T-helper 1 cell treated with Interleukin-12 subunit alpha and Interleukin-12 subunit beta and Interleukin-4 antibody, amounts not matched to agents 30 μg/mL and 1 μg/mL, for 36 hours (primary cell): ENCODE measurements around the gene DOHH.

Experiments used
- H3K27ac Mint-ChIP-seq: one replicate; pipeline ENCODE4 v1.8.0; 2021; ENCODE audit warnings: mild to moderate bottlenecking, mixed read lengths
- H3K27me3 Mint-ChIP-seq: one replicate; pipeline ENCODE4 v1.8.0; 2021; ENCODE audit warnings: low read depth, mixed read lengths
- H3K36me3 Mint-ChIP-seq: one replicate; pipeline ENCODE4 v1.8.0; 2021; ENCODE audit warnings: low read depth, mixed read lengths
- H3K4me1 Mint-ChIP-seq: one replicate; pipeline ENCODE4 v1.8.0; 2021; ENCODE audit warnings: low read depth, mixed read lengths
- H3K4me3 Mint-ChIP-seq: one replicate; pipeline ENCODE4 v1.8.0; 2021; ENCODE audit warnings: mild to moderate bottlenecking, moderate library complexity, mixed read lengths
- H3K9me3 Mint-ChIP-seq: one replicate; pipeline ENCODE4 v1.8.0; 2021; ENCODE audit warnings: mixed read lengths

DOHH gene

DNA sequence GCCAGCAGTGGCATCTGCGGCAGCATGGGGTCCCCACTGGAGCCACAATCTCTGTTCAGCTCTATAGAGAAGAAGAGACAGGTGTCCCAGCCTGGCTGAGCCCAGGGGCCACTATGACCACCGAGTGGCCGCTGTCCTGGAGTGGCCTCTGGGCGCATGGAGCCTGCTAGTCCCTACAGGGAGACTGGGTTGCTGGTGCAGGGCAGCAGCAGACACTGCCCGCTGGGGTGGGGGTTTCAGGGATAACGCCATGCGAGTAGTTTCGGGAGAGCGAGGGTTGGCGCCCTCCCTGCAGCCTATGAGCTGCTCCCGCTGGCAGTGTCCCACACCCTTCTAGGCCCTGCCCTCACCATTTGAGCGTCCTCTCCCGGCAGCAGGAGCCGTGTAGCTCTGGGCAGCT lies 27.6 kb upstream of the DOHH start:
- H3K4me1 Mint-ChIP-seq, result no peaks in the 10 kb centered on the region
- peaks cover 6% of the 10 kb centered on the region for H3K36me3 Mint-ChIP-seq
- H3K27ac Mint-ChIP-seq, result no peak overlapping the region
- no peaks in the 10 kb centered on the region for H3K27me3 Mint-ChIP-seq
- no peaks in the 10 kb centered on the region for H3K9me3 Mint-ChIP-seq
- H3K4me3 Mint-ChIP-seq, result no peak overlapping the region

DNA sequence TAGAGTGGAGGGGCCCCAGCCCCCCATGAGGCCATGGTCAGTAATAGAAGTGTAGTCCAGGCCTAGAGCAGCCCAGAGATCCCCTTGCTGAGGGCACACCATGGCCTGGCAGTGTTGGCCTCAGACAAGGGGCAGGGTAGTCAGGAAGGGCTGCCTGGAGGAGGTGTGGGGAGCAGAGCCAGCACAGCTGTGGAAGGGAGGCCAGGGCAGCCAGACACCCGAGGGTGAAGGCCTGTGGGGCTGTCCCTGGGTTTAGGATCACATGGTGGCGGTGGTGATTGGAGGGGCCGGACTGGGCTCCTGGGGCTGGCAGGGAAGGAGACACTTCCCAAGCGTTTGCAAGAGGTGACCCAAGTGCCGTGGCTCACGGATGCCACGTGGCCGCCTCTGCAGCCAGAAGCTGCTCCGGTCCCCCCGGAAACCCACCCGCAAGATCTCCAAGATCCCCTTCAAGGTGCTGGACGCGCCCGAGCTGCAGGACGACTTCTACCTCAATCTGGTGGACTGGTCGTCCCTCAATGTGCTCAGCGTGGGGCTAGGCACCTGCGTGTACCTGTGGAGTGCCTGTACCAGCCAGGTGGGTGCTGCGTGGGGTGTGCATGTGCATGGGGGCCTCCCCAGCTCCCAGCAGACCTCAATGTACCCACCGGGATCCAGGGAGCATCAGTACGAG lies 26.9 kb upstream of the DOHH start:
- Mint-ChIP-seq H3K27me3 (no peaks in the 10 kb centered on the region), H3K9me3 (no peaks in the 10 kb centered on the region), H3K36me3 (peaks cover 5% of the 10 kb centered on the region), H3K4me3 (no peak overlapping the region), H3K27ac (no peak overlapping the region), H3K4me1 (no peaks in the 10 kb centered on the region)

DNA sequence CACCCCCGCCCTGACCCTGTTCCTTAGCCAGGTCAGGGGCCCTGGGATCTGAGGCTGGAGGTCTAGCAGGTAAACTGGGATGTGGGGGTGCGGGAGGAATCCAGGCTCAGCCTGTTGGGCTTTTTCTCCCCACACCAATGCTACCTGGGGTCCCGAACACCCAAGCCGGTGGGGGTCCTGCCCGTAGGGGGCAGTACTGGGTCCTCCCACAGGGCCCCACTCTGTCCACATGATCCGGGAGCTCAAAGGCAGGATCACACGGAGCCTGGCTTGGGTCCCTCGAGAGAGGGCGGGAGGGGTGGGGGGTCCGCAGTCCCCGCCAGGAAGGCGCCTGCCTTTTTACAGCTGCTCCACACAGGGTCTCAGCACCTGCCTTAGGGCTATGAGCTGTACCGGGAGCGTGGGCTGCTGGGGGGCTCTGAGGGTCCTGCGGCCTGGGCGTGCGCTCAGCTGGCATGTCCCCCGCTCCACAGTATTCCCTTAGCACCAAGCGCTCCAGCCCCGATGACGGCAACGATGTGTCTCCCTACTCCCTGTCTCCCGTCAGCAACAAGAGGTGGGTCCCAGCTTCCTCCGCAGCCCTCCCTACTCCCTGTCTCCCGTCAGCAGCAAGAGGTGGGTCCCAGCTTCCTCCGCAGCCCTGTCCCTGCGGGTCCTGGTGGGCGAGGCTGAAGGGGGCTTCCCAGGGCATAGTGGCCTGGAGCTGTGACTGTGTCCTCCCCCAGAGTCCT lies 26.2 kb upstream of the DOHH start:
- Mint-ChIP-seq H3K27ac (no peak overlapping the region), H3K4me1 (peaks cover 2% of the 10 kb centered on the region), H3K36me3 (peaks cover 8% of the 10 kb centered on the region), H3K27me3 (no peaks in the 10 kb centered on the region), H3K4me3 (no peak overlapping the region), H3K9me3 (no peaks in the 10 kb centered on the region)

DNA sequence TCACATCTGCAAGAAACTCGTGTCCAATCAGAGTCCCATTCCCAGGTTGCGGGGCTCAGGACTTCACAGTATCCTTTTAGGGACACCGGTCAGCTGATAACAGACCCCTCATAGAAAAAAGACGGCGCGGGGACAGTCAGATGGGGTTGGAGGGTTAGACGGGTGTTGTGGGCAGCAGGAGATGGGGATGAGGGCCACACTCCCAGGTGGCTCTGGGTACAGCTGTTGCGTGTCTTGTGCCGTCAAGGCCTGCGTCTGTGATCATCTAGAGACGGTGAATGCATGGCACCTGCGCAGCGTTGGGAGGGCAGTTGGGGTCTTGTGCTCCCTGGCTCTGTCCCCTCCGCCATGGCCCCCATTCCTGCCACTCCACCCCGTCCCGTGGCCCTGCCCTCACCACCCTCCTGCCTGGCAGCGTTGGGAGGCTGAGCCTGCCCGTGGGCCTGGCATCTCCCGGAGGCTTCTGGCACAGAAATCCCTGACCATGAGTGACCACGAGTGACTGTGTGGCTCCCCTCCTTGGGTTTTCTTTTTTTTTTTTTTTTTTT lies 24.5 kb upstream of the DOHH start:
- Mint-ChIP-seq H3K27ac (no peak overlapping the region), H3K4me3 (no peak overlapping the region), H3K9me3 (no peaks in the 10 kb centered on the region), H3K36me3 (peaks cover 13% of the 10 kb centered on the region), H3K27me3 (no peaks in the 10 kb centered on the region), H3K4me1 (peaks cover 6% of the 10 kb centered on the region)

DNA sequence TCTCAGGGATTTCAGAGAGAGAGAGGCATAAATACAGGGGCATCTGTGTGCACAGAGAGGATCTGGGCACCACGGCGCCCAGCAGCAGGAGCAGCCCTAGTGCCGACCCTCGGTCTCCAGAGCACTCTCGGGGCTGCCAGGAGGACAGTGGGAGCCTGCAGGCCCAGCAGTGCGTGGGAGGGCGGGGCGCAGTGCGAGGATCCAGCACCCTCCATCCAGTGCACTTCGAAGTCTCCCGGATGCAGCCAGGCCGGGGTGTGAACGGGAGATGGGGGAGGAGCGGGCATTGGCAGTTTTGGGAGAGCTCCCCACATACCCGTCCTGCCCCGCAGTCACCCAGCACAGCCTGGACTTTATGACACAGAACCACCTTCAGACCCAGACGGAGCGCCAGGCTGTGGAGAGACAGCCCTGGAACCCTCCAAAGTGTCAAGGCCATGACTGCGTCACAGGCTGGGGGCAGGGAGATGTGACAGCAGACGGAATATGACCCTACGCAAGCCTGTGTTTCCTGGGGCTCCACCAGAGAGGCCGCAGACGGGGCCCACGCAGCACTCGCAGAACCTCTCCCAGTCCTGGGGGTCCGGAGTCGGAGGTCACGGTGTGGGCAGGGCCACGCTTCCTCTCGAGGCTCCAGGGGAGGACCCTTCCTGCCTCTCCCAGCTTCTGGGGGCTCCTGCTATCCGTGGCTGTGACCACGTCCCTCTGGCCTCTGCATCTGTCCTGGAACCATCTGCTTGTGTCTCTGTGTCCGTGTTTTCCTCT lies 23.8 kb upstream of the DOHH start:
- peaks cover 6% of the 10 kb centered on the region for H3K4me1 Mint-ChIP-seq
- no peak overlapping the region for H3K27ac Mint-ChIP-seq
- H3K9me3 Mint-ChIP-seq, result no peaks in the 10 kb centered on the region
- no peak overlapping the region for H3K4me3 Mint-ChIP-seq
- H3K27me3 Mint-ChIP-seq, result no peaks in the 10 kb centered on the region
- H3K36me3 Mint-ChIP-seq, result peaks cover 13% of the 10 kb centered on the region

DNA sequence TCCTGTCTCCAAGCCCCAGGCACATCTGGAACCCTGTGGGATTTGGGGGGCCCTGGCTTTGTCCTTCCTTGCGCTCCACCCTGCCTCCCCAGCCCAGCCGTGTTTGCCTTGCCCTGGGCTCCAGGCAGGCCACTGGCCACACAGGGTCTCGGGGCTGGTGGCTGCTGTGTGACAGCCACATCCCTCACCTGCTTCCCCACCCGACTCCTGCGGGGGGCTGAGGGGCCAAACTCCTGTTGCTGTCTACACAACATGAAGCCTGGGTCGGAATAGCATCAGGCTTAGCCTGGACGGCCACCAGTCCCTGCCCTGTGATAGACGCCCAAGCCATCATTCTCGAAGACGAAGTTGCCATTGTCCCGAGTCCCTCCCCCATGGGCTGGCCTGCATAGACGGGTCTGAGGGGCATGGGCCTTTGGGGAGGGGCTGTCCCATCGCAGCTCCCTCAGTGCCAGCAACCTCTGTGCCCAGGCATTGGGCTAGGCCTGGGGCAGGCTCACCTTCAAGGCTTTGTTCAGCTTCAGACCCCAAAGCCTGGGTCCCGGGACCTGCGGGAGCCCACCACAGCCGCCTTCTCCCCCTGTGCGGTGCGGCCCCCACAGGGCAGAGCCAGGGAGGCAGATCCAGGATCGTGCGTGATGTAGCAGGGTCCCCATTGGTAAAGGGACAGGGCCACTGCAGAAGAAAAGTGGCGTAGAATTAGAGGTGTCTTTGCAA lies 23.0 kb upstream of the DOHH start:
- peaks cover 6% of the 10 kb centered on the region for H3K4me1 Mint-ChIP-seq
- H3K9me3 Mint-ChIP-seq, result no peaks in the 10 kb centered on the region
- H3K4me3 Mint-ChIP-seq, result no peak overlapping the region
- no peaks in the 10 kb centered on the region for H3K27me3 Mint-ChIP-seq
- H3K36me3 Mint-ChIP-seq, result peaks cover 13% of the 10 kb centered on the region
- no peak overlapping the region for H3K27ac Mint-ChIP-seq

DNA sequence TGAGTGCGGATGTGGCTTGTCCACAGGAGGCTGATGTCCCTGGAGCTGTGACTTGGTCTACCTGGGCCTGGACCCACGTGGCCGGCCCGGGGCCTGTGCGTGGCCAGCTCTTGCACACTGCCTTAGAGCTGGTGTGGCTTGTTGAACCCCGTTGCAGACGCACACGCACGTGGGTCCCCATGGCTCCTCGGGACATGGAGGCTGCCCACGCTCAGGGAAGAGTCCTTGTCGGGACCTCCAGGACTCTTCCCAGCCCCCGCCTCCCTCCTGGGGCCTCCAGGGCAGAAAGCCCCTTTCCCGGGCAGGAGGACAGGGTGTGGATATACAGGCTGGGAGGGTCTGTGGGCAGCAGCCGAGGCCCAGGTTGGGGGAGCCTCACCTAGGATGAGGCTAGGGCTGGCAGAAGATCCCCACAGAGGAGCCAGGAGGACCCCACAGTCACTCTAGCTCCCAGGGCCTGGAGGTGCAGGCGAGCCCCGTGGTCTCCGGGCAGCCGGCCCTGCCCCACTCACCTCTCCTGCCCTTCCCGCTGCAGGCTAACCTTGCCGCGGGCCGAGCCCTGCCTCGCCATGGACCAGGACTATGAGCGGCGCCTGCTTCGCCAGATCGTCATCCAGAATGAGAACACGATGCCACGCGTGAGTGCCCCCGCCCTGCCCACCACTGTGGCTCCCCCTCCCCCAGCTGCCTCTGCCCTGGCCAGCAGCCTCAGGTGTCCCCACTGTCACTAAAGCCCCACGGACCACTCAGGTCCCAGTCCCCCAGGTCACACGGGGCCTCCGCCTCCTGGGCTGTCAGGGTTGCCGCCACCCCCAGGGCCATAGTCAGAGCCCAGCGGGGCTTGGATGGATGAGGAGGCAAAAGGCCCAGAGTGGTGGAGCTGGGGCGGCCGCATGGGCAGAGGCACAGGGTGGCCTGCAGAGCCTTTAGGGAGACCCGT lies 22.2 kb upstream of the DOHH start:
- Mint-ChIP-seq H3K4me1 (peaks cover 6% of the 10 kb centered on the region), H3K27me3 (no peaks in the 10 kb centered on the region), H3K27ac (no peak overlapping the region), H3K9me3 (no peaks in the 10 kb centered on the region), H3K4me3 (no peak overlapping the region), H3K36me3 (peaks cover 13% of the 10 kb centered on the region)

DNA sequence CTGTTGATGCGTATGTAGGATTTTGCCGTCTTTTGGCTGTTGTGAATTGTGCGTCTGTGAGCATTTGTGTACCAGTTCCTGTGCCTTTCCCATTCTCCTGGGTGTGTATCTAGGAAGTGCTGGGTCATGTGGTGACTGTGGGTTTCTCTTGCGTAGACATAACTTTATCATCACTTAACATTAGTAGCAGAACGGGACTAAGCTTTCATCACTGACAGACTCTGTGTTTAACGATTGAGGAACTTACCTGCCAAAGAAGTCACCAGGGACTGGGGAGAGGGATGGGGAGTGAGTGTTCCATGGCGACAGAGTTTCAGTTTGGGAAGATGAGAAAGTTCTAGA lies 20.6 kb upstream of the DOHH start:
- Mint-ChIP-seq H3K27me3 (no peaks in the 10 kb centered on the region), H3K4me3 (no peak overlapping the region), H3K36me3 (peaks cover 9% of the 10 kb centered on the region), H3K4me1 (peaks cover 10% of the 10 kb centered on the region), H3K27ac (no peak overlapping the region), H3K9me3 (no peaks in the 10 kb centered on the region)

DNA sequence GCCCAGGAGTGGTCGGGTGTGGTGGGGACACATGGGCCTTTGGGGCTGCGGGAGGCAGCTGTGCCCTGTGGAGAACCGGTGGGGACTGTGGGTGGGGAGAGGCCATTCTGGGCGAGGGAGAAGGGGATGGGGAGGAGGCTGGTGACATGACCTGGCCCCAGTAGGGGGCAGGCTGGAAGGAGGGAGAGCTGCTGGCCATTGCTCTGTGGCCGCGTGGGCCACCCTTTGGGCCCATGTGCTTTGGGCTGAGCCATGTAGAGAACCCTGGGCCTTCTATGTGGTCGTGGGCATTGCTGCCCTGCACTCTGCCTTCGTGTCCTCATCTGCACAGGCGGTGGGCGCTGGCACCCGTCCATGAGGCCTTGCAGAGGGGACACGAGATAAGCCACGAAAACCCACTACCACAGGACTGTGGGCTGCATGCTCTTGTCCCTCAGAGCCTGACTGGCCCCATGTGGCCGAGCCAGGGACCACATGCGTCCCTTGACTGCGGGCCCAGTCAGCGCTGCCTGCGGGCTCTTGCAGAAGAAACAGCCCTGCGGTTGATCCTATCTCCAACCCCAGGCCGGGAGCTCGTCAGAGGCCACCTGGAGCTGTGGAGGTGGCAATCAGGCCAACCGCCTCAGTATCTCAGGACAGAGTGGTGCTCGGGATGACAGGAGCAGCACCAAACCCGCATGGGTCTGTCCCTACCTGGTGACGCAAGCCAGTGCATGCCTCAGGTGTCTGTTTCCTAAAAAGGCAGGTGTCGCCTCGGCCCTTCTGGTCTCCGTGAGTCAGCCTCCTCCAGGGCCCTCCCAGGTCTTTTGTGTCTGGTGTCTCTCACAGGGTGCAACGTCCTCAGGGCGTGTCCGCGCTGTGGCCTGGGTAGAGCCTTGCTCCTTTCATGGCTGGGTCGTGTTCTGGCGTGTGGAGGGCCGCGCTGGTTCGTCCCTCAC lies 20.0 kb upstream of the DOHH start:
- H3K9me3 Mint-ChIP-seq, result no peaks in the 10 kb centered on the region

DNA sequence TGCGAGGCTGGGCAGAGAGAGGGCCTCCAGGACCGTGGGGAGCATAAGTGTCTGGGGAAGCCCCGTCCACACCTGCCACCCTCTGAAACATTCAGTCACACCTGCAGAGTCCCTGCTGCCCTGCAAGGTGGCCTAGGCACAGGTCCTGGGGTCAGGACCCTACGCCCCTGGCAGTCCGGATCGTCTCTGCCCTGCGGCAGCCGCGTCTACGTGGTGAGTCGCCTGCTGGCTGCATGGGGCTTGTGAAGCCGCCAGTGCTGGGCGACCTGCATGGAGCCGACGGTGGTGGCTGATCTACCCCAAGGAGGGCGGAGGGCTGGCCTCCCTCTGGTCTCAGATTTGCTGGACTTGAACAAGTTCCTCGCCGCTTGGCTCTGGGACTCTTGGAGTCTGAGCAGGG lies 18.7 kb upstream of the DOHH start:
- Mint-ChIP-seq H3K27ac (no peak overlapping the region), H3K4me1 (peaks cover 13% of the 10 kb centered on the region), H3K9me3 (no peaks in the 10 kb centered on the region), H3K4me3 (no peak overlapping the region), H3K36me3 (peaks cover 9% of the 10 kb centered on the region), H3K27me3 (no peaks in the 10 kb centered on the region)

More for the DNA sequence above, 20.0 kb upstream of the DOHH start:
- H3K4me1 Mint-ChIP-seq, result peaks cover 13% of the 10 kb centered on the region
- H3K36me3 Mint-ChIP-seq, result peaks cover 9% of the 10 kb centered on the region
- H3K27me3 Mint-ChIP-seq, result no peaks in the 10 kb centered on the region
- H3K4me3 Mint-ChIP-seq, result no peak overlapping the region
- no peak overlapping the region for H3K27ac Mint-ChIP-seq

DNA sequence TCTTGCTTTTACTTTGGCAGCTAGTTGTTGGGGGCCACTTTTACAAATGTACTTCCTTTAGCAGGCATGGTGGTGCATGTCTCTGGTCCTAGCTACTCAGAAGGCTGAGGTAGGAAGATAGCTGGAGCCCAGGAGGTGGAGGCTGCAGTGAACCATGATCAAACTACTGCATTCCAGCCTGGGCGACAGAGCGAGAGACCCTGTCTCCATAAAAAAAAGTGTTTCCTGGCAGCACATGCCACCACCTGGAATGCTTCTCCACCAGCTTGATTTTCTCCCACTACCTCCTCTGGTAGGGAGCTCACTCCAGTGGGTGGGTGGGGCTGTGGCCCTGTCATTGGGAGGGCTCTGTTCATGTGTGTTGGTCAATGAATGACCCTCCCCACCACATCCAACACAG lies 18.2 kb upstream of the DOHH start:
- Mint-ChIP-seq H3K9me3 (no peaks in the 10 kb centered on the region), H3K27ac (no peak overlapping the region), H3K36me3 (peaks cover 9% of the 10 kb centered on the region), H3K4me1 (peaks cover 13% of the 10 kb centered on the region), H3K4me3 (no peak overlapping the region), H3K27me3 (no peaks in the 10 kb centered on the region)

DNA sequence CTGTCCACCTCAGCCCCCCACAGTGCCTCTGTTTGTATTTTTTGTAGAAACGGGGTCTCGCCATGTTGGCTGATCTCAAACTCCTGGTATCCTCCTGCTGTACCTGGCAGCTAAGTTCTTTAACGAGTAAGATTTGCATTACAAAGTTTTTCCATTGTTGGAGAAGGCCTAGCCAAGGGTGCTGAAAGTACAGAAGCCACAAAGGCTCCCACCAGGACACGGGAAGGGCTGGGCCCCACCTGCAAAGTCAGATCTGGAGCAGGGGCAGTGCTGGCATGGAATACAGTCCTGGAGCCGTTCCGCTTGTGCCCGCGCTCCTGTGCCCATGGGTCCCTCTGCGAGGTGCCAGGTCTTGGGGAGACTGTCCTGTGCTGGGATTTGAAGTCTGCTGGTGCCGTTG lies 17.8 kb upstream of the DOHH start:
- no peaks in the 10 kb centered on the region for H3K27me3 Mint-ChIP-seq
- peaks cover 13% of the 10 kb centered on the region for H3K4me1 Mint-ChIP-seq
- H3K9me3 Mint-ChIP-seq, result no peaks in the 10 kb centered on the region
- H3K4me3 Mint-ChIP-seq, result no peak overlapping the region
- no peak overlapping the region for H3K27ac Mint-ChIP-seq
- H3K36me3 Mint-ChIP-seq, result peaks cover 9% of the 10 kb centered on the region

DNA sequence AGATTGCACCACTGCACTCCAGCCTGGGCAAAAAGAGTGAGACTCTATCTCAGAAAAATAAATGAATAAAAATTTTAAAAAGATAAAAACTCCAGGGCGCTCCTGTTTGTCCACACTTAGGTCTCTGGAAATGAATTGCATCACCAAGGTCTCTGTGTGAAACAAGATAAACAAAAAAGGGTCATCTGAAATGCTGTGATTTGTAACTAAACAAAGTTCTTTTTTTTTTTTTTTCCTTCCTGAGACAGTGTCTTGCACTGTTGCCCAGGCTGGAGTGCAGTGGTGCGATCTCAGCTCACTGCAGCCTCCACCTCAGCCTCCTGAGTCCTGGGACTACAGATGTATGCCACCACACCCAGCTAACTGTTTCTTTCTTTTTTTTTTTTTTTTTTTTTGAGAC lies 17.2 kb upstream of the DOHH start:
- H3K27me3 Mint-ChIP-seq, result no peaks in the 10 kb centered on the region
- no peak overlapping the region for H3K4me3 Mint-ChIP-seq
- H3K36me3 Mint-ChIP-seq, result peaks cover 9% of the 10 kb centered on the region
- no peak overlapping the region for H3K27ac Mint-ChIP-seq
- H3K4me1 Mint-ChIP-seq, result peaks cover 13% of the 10 kb centered on the region
- H3K9me3 Mint-ChIP-seq, result no peaks in the 10 kb centered on the region
